ENCODE data around the gene POLRMT.

The POLRMT gene

GRCh38 chr19:658916-659839, 25.8 kb upstream of the POLRMT start:
- Histone ChIP-seq H3K9me3 (ENCODE audit: control insufficient read depth, insufficient read depth, low read depth, low read length) (no peaks in the 10 kb centered on the region), H3K36me3 (ENCODE audit: control insufficient read depth in 2 of 2, insufficient read depth in 1 of 2, low read length in 2 of 2) (peaks cover 6 to 57% of the 10 kb centered on the region in 2 experiments; a peak in 2 of 3 replicates), H3K27ac (ENCODE audit: extremely low read depth, low read depth, low read length) (peak overlapping the region; percentile 5; the same call in 1 of the 2 replicates), H3K4me3 (ENCODE audit: low read depth, low read length) (no peak overlapping the region), H3K4me1 (ENCODE audit: control insufficient read depth, insufficient read depth, low read length) (peaks cover 9% of the 10 kb centered on the region)
- CTCF ChIA-PET: interaction anchor here (0.6 kb wide), 1 partner anchor 112 kb away, joined by 3 read pairs; no protein-coding TSS in a partner anchor
- POLR2A ChIA-PET: no interaction called here
- no peak for TF ChIP-seq ZSCAN18 (tag by site-specific recombination; IDR thresholded peaks at IDR 0.05)
- no peak for TF ChIP-seq ZNF394 (tag by site-specific recombination; IDR thresholded peaks at IDR 0.05; ENCODE audit: borderline replicate concordance)
- TF ChIP-seq ZSCAN23 (tag by site-specific recombination; IDR thresholded peaks at IDR 0.05): no peak
- no peak for TF ChIP-seq ZNF341 (tag by site-specific recombination; IDR thresholded peaks at IDR 0.05; ENCODE audit: low read depth)
- no peak for TF ChIP-seq PRDM6 (tag by site-specific recombination; IDR thresholded peaks at IDR 0.05)
- no peak for TF ChIP-seq SETDB1 (IDR thresholded peaks at IDR 0.05; ENCODE audit: insufficient read length, low read length)
- no peak for TF ChIP-seq ZNF639 (tag by site-specific recombination; IDR thresholded peaks at IDR 0.05)
- no peak for TF ChIP-seq WT1 (tag by site-specific recombination; IDR thresholded peaks at IDR 0.05)
- peak; percentile 81 for TF ChIP-seq EGR2 (tag by site-specific recombination; IDR thresholded peaks at IDR 0.05; ENCODE audit: low read depth)
- TF ChIP-seq PRDM1 (tag by site-specific recombination; IDR thresholded peaks at IDR 0.05): no peak
- no peak for TF ChIP-seq GLI4 (tag by site-specific recombination; IDR thresholded peaks at IDR 0.05)
- no peak for TF ChIP-seq ZNF366 (tag by site-specific recombination; conservative IDR thresholded peaks at IDR 0.05)
- no peak for TF ChIP-seq ZNF311 (tag by site-specific recombination; IDR thresholded peaks at IDR 0.05; ENCODE audit: borderline replicate concordance)
- no peak for TF ChIP-seq ZNF580 (tag by site-specific recombination; IDR thresholded peaks at IDR 0.05)
- 0 out of 2 replicates have a peak, but pooled peaks have one; percentile 17 for TF ChIP-seq ZBTB8A (tag by site-specific recombination; IDR thresholded peaks at IDR 0.05)
- no peak for TF ChIP-seq ZNF121 (tag by site-specific recombination; IDR thresholded peaks at IDR 0.05)
- TF ChIP-seq ZNF585B (tag by site-specific recombination; IDR thresholded peaks at IDR 0.05): no peak
- TF ChIP-seq ZNF677 (tag by site-specific recombination; IDR thresholded peaks at IDR 0.05): no peak
- no peak for TF ChIP-seq ZNF510 (tag by site-specific recombination; IDR thresholded peaks at IDR 0.05; ENCODE audit: insufficient replicate concordance)
- TF ChIP-seq ZNF571 (tag by site-specific recombination; IDR thresholded peaks at IDR 0.05): no peak
- no peak for TF ChIP-seq ZNF18 (tag by site-specific recombination; IDR thresholded peaks at IDR 0.05)
- no peak for TF ChIP-seq ZNF768 (tag by site-specific recombination; IDR thresholded peaks at IDR 0.05)
- TF ChIP-seq GFI1B (tag by site-specific recombination; IDR thresholded peaks at IDR 0.05): no peak
- peak; percentile 37; the same call in 1 of the 2 replicates for TF ChIP-seq ZNF600 (tag by site-specific recombination; IDR thresholded peaks at IDR 0.05)
- TF ChIP-seq ZNF692 (tag by site-specific recombination; IDR thresholded peaks at IDR 0.05): no peak
- no peak for TF ChIP-seq ZFP3 (tag by site-specific recombination; IDR thresholded peaks at IDR 0.05; ENCODE audit: low read depth)
- no peak for TF ChIP-seq GLIS1 (tag by site-specific recombination; IDR thresholded peaks at IDR 0.05)
- TF ChIP-seq ZNF132 (tag by site-specific recombination; IDR thresholded peaks at IDR 0.05; ENCODE audit: borderline replicate concordance): no peak
